Measurements from ENCODE around the gene CFAP20DC. TPM values are rescaled to one million over a fixed set of nuclear protein-coding genes. Genes with fewer than 3 reads are reported as not detected.

Gene CFAP20DC
- total RNA-seq, 1 experiment from 2014 or later = 2.9 TPM

DNA sequence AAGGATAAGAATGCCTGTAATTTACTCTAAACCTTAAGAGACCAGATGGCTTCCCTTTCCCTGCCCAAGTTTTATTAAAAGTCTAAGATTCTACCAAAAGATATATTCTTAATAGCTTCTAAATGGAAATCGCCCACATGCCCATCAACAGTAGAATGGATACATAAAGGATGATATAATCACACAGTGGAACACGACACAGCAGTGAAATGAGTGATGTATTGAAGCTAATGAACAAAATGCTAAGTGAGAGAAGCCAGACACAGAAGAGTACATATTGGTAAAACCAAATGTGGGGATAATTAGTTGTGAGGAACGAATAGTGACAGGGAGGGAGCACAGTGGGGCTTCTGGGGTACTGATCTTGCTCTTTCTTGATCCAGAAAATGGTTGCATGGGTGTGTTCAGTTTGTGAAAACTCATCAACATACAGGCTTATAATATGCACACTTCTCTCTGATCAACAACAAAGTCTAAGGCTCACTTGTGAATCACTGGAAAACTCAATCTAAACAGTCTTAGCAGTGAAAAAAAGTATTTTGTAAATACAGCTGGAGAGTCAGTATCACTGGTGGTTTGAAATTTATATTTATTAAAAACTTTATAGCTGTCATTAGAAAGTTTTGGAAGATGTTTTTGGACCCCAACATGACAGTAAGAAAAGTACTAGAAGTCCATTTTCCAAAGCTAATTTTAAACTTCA, 212.5 kb downstream of the CFAP20DC start:
- RAD21 ChIA-PET (ENCODE audit: low non-redundant PET in 1 of 2, low total read pairs in 2 of 2, uncharacterized antibody in 2 of 2, unreplicated experiment in 2 of 2) = no interaction called here
- no peak for ATAC-seq
- Histone ChIP-seq H3K4me3 (replicated peaks in 1 of 2; ENCODE audit: low read depth in 1 of 2, low read length in 2 of 2) (no peak overlapping the region), H3K36me3 (ENCODE audit: control insufficient read depth in 1 of 2, insufficient read depth in 2 of 2, low read length in 2 of 2) (no peaks in the 10 kb centered on the region), H4K20me1 (ENCODE audit: insufficient read depth) (no peaks in the 10 kb centered on the region), H2AFZ (ENCODE audit: low read depth, low read length, poor library complexity, severe bottlenecking) (no peak overlapping the region), H3K27ac (ENCODE audit: low read depth, low read length) (no peak overlapping the region), H3K4me1 (ENCODE audit: control insufficient read depth in 1 of 2, insufficient read depth in 2 of 2, low read length in 2 of 2) (no peaks in the 10 kb centered on the region), H3K4me2 (ENCODE audit: low read length) (no peak overlapping the region), H3K79me2 (ENCODE audit: insufficient read depth, low read length) (no peaks in the 10 kb centered on the region), H3K27me3 (ENCODE audit: insufficient read depth, low read length) (no peaks in the 10 kb centered on the region), H3K9me2 (ENCODE audit: insufficient read depth) (no peaks in the 10 kb centered on the region), H3K9me3 (ENCODE audit: control insufficient read depth in 1 of 2, insufficient read depth in 1 of 2, low read depth in 1 of 2, low read length in 2 of 2) (no peaks in the 10 kb centered on the region), H3K9ac (ENCODE audit: low read length) (no peak overlapping the region)
- intact Hi-C loops (cut with micrococcal nuclease) = no loop called here
- no peak for TF ChIP-seq EZH2 (IDR thresholded peaks at IDR 0.05)
- TF ChIP-seq EZH2phosphoT487 (IDR thresholded peaks at IDR 0.05; ENCODE audit: borderline replicate concordance) = no peak
- no peak for TF ChIP-seq SRF (IDR thresholded peaks at IDR 0.05; ENCODE audit: low read depth)
- TF ChIP-seq ZNF274 (IDR thresholded peaks at IDR 0.05; ENCODE audit: low read depth, low read length) = no peak
- TF ChIP-seq ZFX (IDR thresholded peaks at IDR 0.05) = no peak
- no peak for TF ChIP-seq POLR2A (IDR thresholded peaks at IDR 0.05; ENCODE audit: borderline replicate concordance, extremely low read depth, insufficient read depth, insufficient read length)
- TF ChIP-seq FOSL1 (IDR thresholded peaks at IDR 0.05; ENCODE audit: low read depth) = no peak
- TF ChIP-seq SP1 (IDR thresholded peaks at IDR 0.05; ENCODE audit: low read depth) = no peak
- CTCF ChIA-PET = no interaction called here
- no TSS peak for BruUV-seq (replicated peaks)
- DNase-seq (ENCODE audit: low read depth, low spot score) = no peak
- POLR2A ChIA-PET = no interaction called here

DNA sequence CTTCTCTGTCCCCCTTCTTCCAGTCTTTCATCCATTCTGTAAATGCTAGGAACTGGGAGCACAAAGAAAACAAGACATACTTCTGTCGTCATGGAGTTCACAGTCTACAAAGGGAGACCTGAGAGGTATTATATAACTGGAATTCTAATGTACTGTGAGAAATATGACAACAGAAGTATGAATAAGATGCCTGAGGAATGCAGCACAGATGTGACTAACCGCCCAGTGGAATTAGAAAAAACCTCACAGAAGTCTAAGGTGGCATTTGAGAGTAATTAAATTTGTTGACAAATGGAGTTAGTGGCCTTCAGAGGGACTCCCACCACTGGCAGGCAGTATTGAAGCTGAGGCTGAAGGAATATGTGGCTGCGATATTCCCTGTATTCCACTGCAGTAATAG, 214.7 kb downstream of the CFAP20DC start:
- H3K9me2 ChIP-seq (ENCODE audit: insufficient read depth) = no peaks in the 10 kb centered on the region
- H3K4me2 ChIP-seq (ENCODE audit: low read length) = no peak overlapping the region
- H3K27ac ChIP-seq (ENCODE audit: low read depth, low read length) = no peak overlapping the region
- ChIA-PET POLR2A (no interaction called here), CTCF (no interaction called here), RAD21 (ENCODE audit: low non-redundant PET in 1 of 2, low total read pairs in 2 of 2, uncharacterized antibody in 2 of 2, unreplicated experiment in 2 of 2) (no interaction called here)
- intact Hi-C loops (cut with micrococcal nuclease) = no loop called here
- no TSS peak for BruUV-seq (replicated peaks)
- DNase-seq (ENCODE audit: low read depth, low spot score) (no peak), ATAC-seq (no peak)
- no peaks in the 10 kb centered on the region for H3K79me2 ChIP-seq (ENCODE audit: insufficient read depth, low read length)
- no peak overlapping the region for H3K9ac ChIP-seq (ENCODE audit: low read length)
- H3K4me3 ChIP-seq (replicated peaks in 1 of 2; ENCODE audit: low read depth in 1 of 2, low read length in 2 of 2) = no peak overlapping the region
- no peak overlapping the region for H2AFZ ChIP-seq (ENCODE audit: low read depth, low read length, poor library complexity, severe bottlenecking)
- H3K36me3 ChIP-seq (ENCODE audit: control insufficient read depth in 1 of 2, insufficient read depth in 2 of 2, low read length in 2 of 2) = no peaks in the 10 kb centered on the region
- H4K20me1 ChIP-seq (ENCODE audit: insufficient read depth) = no peaks in the 10 kb centered on the region
- H3K4me1 ChIP-seq (ENCODE audit: control insufficient read depth in 1 of 2, insufficient read depth in 2 of 2, low read length in 2 of 2) = no peaks in the 10 kb centered on the region
- H3K27me3 ChIP-seq (ENCODE audit: insufficient read depth, low read length) = no peaks in the 10 kb centered on the region
- TF ChIP-seq EGR1 (IDR thresholded peaks at IDR 0.05; ENCODE audit: low read depth) (no peak), SP1 (IDR thresholded peaks at IDR 0.05; ENCODE audit: low read depth) (no peak), CBX3 (IDR thresholded peaks at IDR 0.05; ENCODE audit: low read depth) (no peak), ZNF274 (IDR thresholded peaks at IDR 0.05; ENCODE audit: low read depth, low read length) (no peak), ELF1 (IDR thresholded peaks at IDR 0.05; ENCODE audit: borderline replicate concordance, low read depth) (no peak), ZFX (IDR thresholded peaks at IDR 0.05) (no peak), POLR2AphosphoS5 (IDR thresholded peaks at IDR 0.05; ENCODE audit: low read depth, low read length) (no peak), SIN3A (IDR thresholded peaks at IDR 0.05; ENCODE audit: low read depth) (no peak), TCF7L2 (IDR thresholded peaks at IDR 0.05; ENCODE audit: borderline replicate concordance, extremely low read depth, insufficient read depth, insufficient read length) (no peak)
- TF ChIP-seq, protein P1, sequence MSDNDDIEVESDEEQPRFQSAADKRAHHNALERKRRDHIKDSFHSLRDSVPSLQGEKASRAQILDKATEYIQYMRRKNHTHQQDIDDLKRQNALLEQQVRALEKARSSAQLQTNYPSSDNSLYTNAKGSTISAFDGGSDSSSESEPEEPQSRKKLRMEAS (IDR thresholded peaks at IDR 0.05) = no peak
- H3K9me3 ChIP-seq (ENCODE audit: control insufficient read depth in 1 of 2, insufficient read depth in 1 of 2, low read depth in 1 of 2, low read length in 2 of 2) = no peaks in the 10 kb centered on the region

Data from HCT116 (cell line).